Effector CD8-positive, alpha-beta T cell (primary cell): ENCODE measurements around the gene SLC35E2B.
"Not testable (repeated sequence)": the region's sequence is repeated elsewhere in the genome, so short reads cannot be mapped to it uniquely, and the experiment has no call there.

ENCODE experiments used
- DNase-seq: peaks from one replicate; lab custom pipeline; 2025; lab: John Stamatoyannopoulos, UW

SLC35E2B gene

GRCh38 chr1:1638528-1638927 is 54.1 kb downstream of the SLC35E2B start:
- DNase-seq: not testable (repeated sequence)

GRCh38 chr1:1637479-1637875 is 55.1 kb downstream of the SLC35E2B start:
- not testable (repeated sequence) for DNase-seq

GRCh38 chr1:1636621-1637478 is 55.7 kb downstream of the SLC35E2B start:
- not testable (repeated sequence) for DNase-seq

GRCh38 chr1:1634613-1635012 is 58.0 kb downstream of the SLC35E2B start:
- not testable (repeated sequence) for DNase-seq

GRCh38 chr1:1633409-1633808 is 59.2 kb downstream of the SLC35E2B start:
- DNase-seq: not testable (repeated sequence)

GRCh38 chr1:1631782-1632420 is 60.7 kb downstream of the SLC35E2B start, which contains the start of gene MMP23B:
TSS of gene MMP23B (plus strand) at chr1:1632173. CDS start at chr1:1632219, 46 bp downstream.
- DNase-seq: no peak

GRCh38 chr1:1630965-1631781 is 61.4 kb downstream of the SLC35E2B start:
- DNase-seq: peak; percentile 29

GRCh38 chr1:1630191-1630964 is 62.2 kb downstream of the SLC35E2B start:
- peak; percentile 84 for DNase-seq

GRCh38 chr1:1629430-1630190 is 63.0 kb downstream of the SLC35E2B start:
- DNase-seq: peak; percentile 79

- DNase-seq: peak; percentile 25
Measured at GRCh38 chr1:1628754-1629429, 63.7 kb downstream of the SLC35E2B start.

GRCh38 chr1:1627829-1628753 is 64.5 kb downstream of the SLC35E2B start:
- no peak for DNase-seq

- no peak for DNase-seq
Measured at GRCh38 chr1:1627261-1627828, 65.2 kb downstream of the SLC35E2B start.

- no peak for DNase-seq
Measured at GRCh38 chr1:1626207-1627141, 66.1 kb downstream of the SLC35E2B start.

GRCh38 chr1:1625824-1626206 is 66.8 kb downstream of the SLC35E2B start:
- DNase-seq: no peak

GRCh38 chr1:1625404-1625775 is 67.2 kb downstream of the SLC35E2B start:
- DNase-seq: no peak

GRCh38 chr1:1624443-1625403 is 67.9 kb downstream of the SLC35E2B start:
- no peak for DNase-seq
